GM18526 (cell line): ENCODE data around the gene SNX30.

Experiments used
- POLR2A ChIP-seq: IDR thresholded peaks from 3 replicates; pipeline ENCODE4 v1.6.1; 2011; ENCODE audit not compliant: insufficient read length; ENCODE audit errors: extremely low read depth

SNX30 gene

DNA sequence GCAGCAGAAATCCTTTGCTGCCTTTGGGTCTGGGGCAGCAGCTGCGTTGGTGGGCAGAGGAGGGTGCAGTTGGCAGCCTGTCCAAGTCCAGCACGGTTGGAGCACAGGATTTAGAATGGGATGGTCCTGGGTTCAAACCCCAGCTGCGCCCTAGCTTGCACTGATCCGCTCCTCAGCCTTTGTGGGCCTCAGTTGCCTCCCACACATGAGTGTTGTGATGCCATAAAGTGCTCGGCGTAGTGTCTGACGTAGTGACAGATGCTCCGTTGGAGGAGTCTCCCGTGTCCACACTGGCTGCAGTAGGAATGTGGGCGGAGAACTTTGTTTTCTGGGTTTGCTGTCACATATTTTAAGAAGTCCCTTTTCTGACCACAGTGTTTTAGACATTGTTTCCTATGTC lies 104.1 kb downstream of the SNX30 start:
- no peak for TF ChIP-seq POLR2A

DNA sequence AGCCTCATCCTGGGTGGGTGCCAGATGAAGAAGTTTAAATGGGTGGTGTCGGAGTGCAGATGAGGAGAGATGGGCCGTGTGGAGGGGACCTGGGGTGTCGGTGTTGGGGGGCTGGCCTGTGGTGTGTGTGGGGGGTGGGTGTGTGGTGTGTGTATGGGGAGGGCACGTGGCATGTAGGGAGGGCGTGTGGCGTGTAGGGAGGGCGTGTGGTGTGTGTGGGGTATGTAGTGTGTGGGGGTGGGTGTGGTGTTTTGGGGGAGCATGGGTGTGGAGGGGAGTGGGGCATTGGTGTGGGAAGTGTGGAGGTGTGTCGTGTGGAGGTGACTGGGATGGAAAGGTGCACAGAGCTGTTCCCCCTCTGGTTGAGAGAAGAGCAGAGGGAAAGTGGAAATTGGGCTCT lies 105.6 kb downstream of the SNX30 start:
- no peak for TF ChIP-seq POLR2A

DNA sequence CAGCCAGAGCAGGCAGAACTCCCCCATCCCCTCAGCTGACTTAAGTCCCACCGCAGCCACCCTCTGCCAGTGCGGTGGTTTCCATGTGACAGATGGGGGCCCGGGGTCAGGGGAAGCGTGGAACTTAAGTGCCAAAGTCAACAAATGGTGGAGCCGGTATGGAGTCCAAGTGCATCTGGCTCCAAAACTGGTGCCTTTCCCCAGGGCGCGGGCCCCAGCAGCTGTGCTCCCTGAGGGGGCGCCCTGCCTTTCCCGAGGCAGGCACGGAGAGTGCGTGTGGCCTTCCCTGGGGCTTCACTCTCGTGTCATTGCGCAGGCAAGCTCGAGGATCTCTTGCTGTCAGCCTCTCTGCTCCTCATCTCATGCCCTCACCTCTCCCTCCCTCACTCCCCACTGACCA lies 106.3 kb downstream of the SNX30 start:
- TF ChIP-seq POLR2A = no peak

DNA sequence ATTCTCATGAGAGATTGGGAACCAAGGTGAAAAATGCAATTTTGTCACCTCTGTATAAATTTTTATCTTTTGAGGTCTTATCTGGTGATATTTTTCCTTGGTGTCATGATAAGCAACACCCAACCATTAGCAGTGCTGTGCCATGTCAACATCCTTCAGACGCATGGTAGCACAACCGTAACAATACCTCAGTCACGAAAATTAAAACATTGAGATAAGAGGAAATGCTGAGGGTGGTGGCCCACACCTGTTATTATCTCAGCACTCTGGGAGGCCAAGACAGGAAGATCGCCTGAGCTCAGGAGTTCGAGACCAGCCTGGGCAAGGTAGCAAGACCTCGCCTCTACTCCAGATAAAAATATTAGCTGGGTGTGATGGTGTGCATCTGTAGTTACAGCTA lies 107.4 kb downstream of the SNX30 start:
- no peak for TF ChIP-seq POLR2A

DNA sequence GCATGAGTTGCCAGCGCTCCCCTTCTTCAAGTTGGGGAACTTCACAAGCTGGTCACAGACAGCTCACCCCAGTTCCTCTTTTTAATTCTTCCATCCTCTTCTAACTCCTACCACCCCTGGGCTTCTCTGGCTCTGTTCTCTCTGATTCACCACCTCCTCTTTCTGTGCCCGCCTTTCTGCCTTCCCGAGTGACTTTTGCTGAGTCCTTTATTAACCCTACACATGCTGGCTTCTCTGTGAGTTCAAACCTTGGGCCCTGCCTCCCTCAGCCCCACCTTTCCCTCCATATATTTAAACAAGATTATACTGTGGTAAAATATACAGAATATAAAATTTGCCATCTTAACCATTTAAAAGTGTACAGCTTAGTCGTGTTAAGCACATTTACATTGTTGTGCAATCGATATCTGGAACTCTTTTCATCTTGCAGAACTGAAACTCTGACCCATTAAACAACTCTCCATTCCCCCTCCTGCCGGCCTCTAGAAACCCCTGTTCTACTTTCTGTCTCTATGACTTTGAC lies 108.1 kb downstream of the SNX30 start:
- TF ChIP-seq POLR2A = no peak

DNA sequence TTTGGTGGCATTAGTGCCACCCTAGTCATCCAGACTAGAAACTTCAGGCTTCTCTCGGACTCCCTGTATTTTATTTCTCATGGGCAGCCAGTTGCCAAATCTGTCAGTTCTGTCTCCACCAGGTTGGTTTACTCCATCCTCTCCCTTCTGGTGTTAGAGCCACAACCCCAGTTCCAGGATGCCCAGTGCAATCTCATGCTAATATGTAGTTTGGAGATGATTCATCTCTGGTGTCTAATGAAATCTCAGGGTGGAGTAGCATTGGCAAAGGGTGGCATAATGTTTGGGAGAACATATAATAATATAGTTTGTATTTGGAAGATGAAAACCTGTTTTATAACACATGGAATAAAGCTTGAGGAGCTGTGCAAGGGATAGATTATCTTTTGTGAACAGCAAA lies 109.9 kb downstream of the SNX30 start:
- TF ChIP-seq POLR2A = no peak

DNA sequence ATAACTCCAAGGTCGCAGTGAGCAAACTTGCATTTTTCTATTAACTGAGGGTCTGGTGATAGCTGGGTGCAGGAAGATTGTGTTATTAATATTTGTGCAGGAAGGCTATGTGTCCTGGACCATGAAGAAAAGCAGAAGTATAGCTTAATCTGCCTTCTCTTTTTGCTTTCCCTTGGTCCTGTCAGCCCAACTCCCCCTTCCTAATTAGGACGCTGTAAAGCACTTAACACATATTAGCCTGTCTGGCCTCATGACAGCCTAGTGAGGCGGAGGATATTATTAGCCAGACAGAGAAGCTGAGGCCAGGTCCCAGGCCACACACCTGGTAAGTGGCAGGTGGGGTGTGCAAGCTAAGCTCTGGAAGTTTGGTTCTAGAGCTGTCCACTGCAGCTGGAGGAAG lies 110.6 kb downstream of the SNX30 start:
- no peak for TF ChIP-seq POLR2A

DNA sequence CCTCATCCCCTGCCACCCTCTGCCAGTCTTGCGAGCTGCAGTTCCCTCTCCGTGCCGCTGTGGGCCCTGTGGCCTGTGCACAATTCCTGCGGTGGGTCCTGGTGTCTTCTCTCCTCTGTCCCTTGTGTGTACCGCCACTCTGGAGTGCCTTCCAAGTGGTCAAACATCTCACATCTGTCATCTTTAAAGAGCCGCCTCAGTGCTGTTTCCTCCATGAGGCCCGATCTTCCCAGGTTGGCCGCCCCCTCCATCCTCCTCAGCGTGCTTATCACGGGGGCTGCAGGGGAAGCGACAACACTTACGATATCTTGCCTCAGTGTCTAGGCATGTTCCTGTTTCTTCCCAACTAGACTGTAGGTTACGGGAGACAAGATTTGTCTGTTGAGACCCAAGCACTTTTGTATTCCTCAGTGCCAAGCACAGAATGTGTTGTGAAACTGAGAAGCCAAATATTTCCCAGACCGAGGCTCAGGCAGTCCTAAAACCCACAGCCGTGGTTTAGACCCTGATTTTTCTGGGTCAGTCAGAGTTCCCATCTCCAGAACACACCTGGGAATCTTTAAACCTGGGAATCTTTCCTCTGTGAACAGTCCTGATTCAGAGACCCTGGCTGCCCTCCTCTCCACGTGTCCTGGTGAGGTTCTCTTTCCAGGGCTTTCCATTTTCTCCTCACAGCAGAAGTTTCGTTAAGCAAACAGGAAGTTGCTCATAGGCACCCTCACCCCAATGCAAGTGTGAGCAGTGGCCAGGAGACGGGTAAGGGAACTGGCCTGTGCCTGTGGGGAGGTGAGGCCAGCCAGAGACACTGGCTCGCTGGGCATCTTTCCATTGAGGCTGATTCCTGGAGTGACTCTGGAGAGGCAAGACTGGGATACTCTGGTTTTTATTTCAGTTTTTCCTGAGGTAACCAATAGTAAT lies 111.3 kb downstream of the SNX30 start:
- no peak for TF ChIP-seq POLR2A

DNA sequence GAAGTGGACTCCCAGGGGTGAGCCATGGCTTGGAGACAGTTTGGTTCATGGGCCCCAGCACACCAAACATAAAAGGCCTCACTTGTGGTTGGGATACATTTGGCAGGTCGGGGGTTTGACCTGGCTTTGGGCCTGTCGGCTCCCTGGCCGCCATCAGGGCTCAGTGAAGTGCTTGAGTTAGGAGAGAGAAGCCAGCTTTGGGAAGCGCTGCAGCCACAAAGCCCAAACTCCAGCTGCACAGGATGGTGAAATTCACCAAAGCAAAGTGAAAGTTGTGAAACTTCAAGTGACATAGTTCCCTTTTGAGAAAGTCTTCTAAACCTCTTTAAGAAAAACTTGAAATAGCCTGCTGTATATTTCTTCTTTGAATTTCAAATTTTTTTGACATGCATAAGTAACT lies 112.7 kb downstream of the SNX30 start:
- no peak for TF ChIP-seq POLR2A

DNA sequence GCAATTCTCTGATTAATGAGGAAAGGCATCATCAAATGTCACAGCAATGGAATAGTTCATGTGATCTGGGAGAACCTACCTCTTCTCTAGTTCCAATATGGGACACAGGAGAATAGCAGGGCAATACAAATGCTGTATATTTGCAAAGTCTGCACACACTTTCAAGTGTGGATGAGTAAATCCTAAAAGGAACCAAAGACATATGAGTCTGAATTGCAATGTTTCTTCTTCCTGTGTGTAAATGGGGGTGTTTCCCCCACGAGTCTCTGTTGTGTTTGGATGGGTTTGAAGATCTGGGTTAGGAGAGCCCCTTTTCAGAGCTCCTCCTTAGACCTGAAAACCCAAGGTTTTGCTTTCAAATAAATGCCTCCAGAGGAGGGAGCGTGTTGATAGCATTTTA lies 113.2 kb downstream of the SNX30 start:
- no peak for TF ChIP-seq POLR2A

DNA sequence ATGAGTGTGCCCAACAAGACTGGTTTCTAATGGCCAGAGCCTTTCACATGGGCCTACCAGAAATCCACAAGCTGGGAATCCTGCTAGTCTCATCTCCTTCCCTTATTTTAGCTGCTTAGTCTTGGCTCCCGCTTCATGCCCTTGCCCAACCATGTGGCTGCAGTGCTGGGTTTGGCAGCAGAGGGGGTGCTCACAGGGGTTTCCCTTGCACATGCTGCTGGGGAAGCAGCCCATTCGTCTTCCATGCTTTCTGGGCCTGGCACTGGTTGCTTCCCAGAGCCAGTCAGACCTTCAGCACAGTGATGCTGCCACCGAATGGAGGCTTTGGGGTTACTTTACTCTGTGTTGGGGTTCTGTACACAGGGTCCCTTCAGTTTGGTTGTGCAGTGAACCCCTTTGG lies 113.8 kb downstream of the SNX30 start:
- no peak for TF ChIP-seq POLR2A

DNA sequence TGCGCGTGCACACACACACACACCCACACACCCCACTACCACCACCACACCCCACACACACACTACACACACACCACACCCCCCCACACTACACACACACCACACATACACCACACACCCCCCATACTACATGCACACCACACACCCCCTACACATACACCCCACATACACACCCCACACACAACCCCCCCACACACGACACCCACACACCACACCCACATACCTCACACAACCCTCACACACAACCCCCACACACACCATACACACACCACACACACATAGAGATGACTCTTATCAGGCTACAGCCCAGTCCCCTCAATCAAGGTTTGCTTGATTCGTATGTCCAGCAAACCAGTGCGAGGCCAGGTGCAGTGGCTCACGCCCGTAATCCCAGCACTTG lies 114.4 kb downstream of the SNX30 start:
- no peak for TF ChIP-seq POLR2A

DNA sequence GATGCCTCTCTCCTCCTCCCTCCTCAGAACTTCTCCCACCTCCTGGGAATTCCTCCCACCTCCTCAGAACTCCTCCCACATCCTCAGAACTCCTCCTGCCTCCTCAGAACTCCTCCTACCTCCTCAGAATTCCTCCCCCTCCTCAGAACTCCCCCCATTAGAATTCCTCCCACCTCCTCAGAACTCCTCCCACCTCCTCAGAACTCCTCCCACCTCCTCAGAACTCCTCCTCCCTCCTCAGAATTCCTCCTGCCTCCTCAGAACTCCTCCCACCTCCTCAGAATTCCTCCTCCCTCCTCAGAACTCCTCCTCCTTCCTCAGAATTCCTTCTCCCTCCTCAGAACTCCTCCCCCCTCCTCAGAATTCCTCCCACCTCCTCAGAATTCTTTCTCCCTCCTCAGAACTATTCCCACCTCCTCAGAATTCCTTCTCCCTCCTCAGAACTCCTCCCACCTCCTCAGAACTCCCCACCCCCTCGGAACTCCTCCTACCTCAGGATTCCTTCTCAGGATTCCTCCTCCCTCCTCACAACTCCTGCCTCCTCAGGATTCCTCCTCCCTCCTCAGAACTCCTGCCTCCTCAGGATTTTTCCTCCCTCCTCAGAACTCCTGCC lies 116.2 kb downstream of the SNX30 start:
- no peak for TF ChIP-seq POLR2A

DNA sequence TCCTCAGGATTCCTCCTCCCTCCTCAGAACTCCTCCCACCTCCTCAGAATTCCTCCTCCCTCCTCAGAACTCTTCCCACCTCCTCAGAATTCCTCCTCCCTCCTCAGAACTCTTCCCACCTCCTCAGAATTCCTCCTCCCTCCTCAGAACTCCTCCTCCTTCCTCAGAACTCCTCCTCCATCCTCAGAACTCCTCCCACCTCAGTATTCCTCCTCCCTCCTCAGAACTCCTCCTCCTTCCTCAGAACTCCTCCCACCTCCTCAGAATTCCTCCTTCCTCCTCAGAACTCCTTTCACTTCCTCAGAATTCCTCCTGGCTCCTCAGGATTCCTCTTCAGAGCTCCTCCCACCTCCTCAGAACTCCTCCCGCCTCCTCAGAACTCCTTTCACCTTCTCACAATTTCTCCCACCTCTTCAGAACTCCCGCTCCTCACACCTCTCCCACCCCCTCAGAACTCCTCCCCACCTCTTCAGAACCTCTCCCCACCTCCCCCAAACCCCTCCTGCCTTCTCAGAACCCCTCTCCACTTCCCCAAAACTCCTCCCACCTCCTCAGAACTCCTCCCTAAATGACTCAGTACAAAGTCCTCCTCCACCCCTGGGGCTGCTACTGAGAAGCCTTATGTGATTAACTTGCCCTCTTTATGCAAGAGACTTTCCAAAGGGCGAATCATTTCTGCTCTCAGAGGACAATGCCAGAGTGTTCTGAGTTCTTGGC lies 116.9 kb downstream of the SNX30 start:
- no peak for TF ChIP-seq POLR2A

DNA sequence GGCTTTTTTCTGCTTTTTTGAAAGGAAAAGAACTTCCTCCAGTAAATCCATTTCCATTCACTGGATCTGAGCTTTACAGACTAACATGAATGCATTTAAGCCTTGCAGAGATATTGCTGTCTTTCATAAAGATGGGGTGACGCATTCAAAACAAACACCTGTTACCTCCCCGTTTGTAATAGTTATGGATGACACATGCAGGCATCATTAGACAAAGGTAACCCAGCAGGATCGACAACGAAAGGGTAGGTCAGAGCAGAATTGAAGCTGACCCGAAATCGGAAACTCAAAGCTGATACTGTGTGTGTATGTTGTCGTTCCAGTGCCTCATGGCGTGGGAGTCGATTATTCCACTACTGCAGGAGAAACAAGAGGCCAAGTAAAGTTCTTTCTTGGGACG lies 117.9 kb downstream of the SNX30 start:
- TF ChIP-seq POLR2A = no peak

DNA sequence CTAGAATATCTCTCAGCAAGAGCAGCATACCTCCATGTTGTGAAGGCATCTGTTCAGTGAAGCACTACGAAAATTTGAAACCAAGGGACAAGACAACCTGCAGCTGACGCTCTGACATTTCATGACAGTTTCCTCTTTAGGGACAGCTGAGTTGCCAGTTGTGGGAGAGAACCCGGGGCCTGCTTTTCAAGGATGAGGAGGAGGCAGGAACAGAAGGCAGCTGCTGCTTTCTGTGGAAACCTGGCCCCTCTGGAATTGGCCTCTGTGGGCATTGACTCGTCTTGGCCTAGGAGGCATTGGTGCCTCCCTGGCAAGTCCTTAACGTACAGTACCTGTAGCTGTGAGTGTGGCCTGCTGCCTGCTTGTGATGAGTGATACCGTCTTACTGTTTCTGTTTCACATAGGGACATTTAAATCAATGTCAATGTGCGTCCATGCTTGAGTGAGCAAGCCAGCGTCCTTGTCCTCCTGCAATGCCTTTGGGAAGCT lies 118.5 kb downstream of the SNX30 start:
- TF ChIP-seq POLR2A = no peak
